HT1080 (cell line): Measurements from ENCODE around the gene GPC5. TPM values are rescaled to one million over a fixed set of nuclear protein-coding genes. Genes with fewer than 3 reads are reported as not detected.
"Not testable (repeated sequence)": the region's sequence is repeated elsewhere in the genome, so short reads cannot be mapped to it uniquely, and the experiment has no call there.

Experiments used
- DNase-seq: peaks from one replicate; pipeline ENCODE4 v3.0.0-alpha.2; 2015; ENCODE audit warnings: low read depth
- total RNA-seq: library from RNA; depleted of rRNA; stranded (reverse); fragments of >200 nt; shearing (Covaris generic); gene quantifications from 2 replicates; pipeline ENCODE4 v1.2.3, GENCODE V29; 2014

GPC5 gene
- total RNA-seq, 1 experiment from 2014 or later = 0.14 TPM

- no peak for DNase-seq
Measured at GRCh38 chr13:92530364-92530763, 1131.9 kb downstream of the GPC5 start.

GRCh38 chr13:92535222-92536006 is 1137.0 kb downstream of the GPC5 start:
- no peak for DNase-seq

GRCh38 chr13:92537471-92537870 is 1139.0 kb downstream of the GPC5 start:
- DNase-seq = no peak

- DNase-seq = no peak
Measured at GRCh38 chr13:92538164-92538563, 1139.7 kb downstream of the GPC5 start.

- not testable (repeated sequence) for DNase-seq
Measured at GRCh38 chr13:92539148-92539547, 1140.7 kb downstream of the GPC5 start.

GRCh38 chr13:92547266-92547665 is 1148.8 kb downstream of the GPC5 start:
- peak; percentile 69 for DNase-seq

GRCh38 chr13:92549276-92549675 is 1150.9 kb downstream of the GPC5 start:
- DNase-seq = no peak

GRCh38 chr13:92553470-92554114 is 1155.2 kb downstream of the GPC5 start:
- DNase-seq = no peak

- no peak for DNase-seq
Measured at GRCh38 chr13:92560883-92561282, 1162.5 kb downstream of the GPC5 start.

GRCh38 chr13:92564942-92565341 is 1166.5 kb downstream of the GPC5 start:
- no peak for DNase-seq

- DNase-seq = no peak
Measured at GRCh38 chr13:92566767-92567166, 1168.3 kb downstream of the GPC5 start.

GRCh38 chr13:92572190-92572589 is 1173.8 kb downstream of the GPC5 start:
- no peak for DNase-seq

GRCh38 chr13:92573467-92574057 is 1175.1 kb downstream of the GPC5 start:
- peak; percentile 20 for DNase-seq

GRCh38 chr13:92574499-92574898 is 1176.1 kb downstream of the GPC5 start:
- no peak for DNase-seq

- DNase-seq = no peak
Measured at GRCh38 chr13:92575777-92576176, 1177.4 kb downstream of the GPC5 start.

GRCh38 chr13:92578358-92578757 is 1179.9 kb downstream of the GPC5 start:
- DNase-seq = no peak

- DNase-seq = no peak
Measured at GRCh38 chr13:92589955-92590354, 1191.5 kb downstream of the GPC5 start.

GRCh38 chr13:92590503-92590908 is 1192.1 kb downstream of the GPC5 start:
- peak; percentile 25 for DNase-seq

GRCh38 chr13:92591117-92591516 is 1192.7 kb downstream of the GPC5 start:
- DNase-seq = no peak

- DNase-seq = no peak
Measured at GRCh38 chr13:92592757-92593156, 1194.3 kb downstream of the GPC5 start.

GRCh38 chr13:92602560-92602959 is 1204.1 kb downstream of the GPC5 start:
- peak; percentile 48 for DNase-seq

GRCh38 chr13:92609376-92609775 is 1211.0 kb downstream of the GPC5 start:
- DNase-seq = no peak

GRCh38 chr13:92612892-92613291 is 1214.5 kb downstream of the GPC5 start:
- no peak for DNase-seq
